A549 treated with Hydrocortisone at 1 μM for 4 hours (cell line): ENCODE measurements around the gene CFHR4. TPM values are rescaled to one million over a fixed set of nuclear protein-coding genes. Genes with fewer than 3 reads are reported as not detected.

Experiments used
- total RNA-seq: library from RNA; stranded (reverse); fragments of 200-300 nt; extraction: Qiagen RNA extraction; gene quantifications from 5 replicates; pipeline ENCODE4 v1.2.3, GENCODE V29; 2022

Gene CFHR4
- not detected in 5 replicates for total RNA-seq

GRCh38 chr1:196887515-196888239 is at the start of gene CFHR4:
Gene CFHR4, plus strand, starts transcription at chr1:196888052. Its CDS starts 99 bp downstream, at chr1:196888151.

GRCh38 chr1:196943568-196943967 is 55.7 kb downstream of the CFHR4 start, which contains the start of gene CFHR2:
Gene CFHR2, plus strand, starts transcription at chr1:196943738. Its CDS starts 143 bp downstream, at chr1:196943881.

Other genes with a start within 250 kb of the CFHR4 start
- 4.3 to 5.1 TPM (median 4.4 TPM) in 5 replicates for gene CFH, start 236.0 kb upstream of the CFHR4 start, total RNA-seq
- gene CFHR3, start 113.2 kb upstream of the CFHR4 start, total RNA-seq, result 0.16 to 0.22 TPM (median 0.20 TPM) in 4 of 5 replicates, not detected in the other
- 0.13 to 0.22 TPM (median 0.17 TPM) in 5 replicates for gene CFHR1, start 68.3 kb upstream of the CFHR4 start, total RNA-seq
- not detected in 5 replicates for gene CFHR2, start 55.7 kb downstream of the CFHR4 start, total RNA-seq
- not detected in 5 replicates for gene CFHR5, start 89.5 kb downstream of the CFHR4 start, total RNA-seq
- gene F13B, start 179.2 kb downstream of the CFHR4 start, total RNA-seq, result 0.05 to 0.08 TPM (median 0.07 TPM) in 5 replicates